T-helper 1 cell treated with Interleukin-12 subunit alpha and Interleukin-12 subunit beta and Interleukin-4 antibody, amounts not matched to agents 30 μg/mL and 1 μg/mL, for 36 hours (primary cell): Measurements from ENCODE around the gene HRH4.

Experiments used
- H3K27ac Mint-ChIP-seq: one replicate; pipeline ENCODE4 v1.8.0; 2021; ENCODE audit warnings: mild to moderate bottlenecking, mixed read lengths
- H3K27me3 Mint-ChIP-seq: one replicate; pipeline ENCODE4 v1.8.0; 2021; ENCODE audit warnings: low read depth, mixed read lengths
- H3K36me3 Mint-ChIP-seq: one replicate; pipeline ENCODE4 v1.8.0; 2021; ENCODE audit warnings: low read depth, mixed read lengths
- H3K4me1 Mint-ChIP-seq: one replicate; pipeline ENCODE4 v1.8.0; 2021; ENCODE audit warnings: low read depth, mixed read lengths
- H3K4me3 Mint-ChIP-seq: one replicate; pipeline ENCODE4 v1.8.0; 2021; ENCODE audit warnings: mild to moderate bottlenecking, moderate library complexity, mixed read lengths
- H3K9me3 Mint-ChIP-seq: one replicate; pipeline ENCODE4 v1.8.0; 2021; ENCODE audit warnings: mixed read lengths

The HRH4 gene

DNA sequence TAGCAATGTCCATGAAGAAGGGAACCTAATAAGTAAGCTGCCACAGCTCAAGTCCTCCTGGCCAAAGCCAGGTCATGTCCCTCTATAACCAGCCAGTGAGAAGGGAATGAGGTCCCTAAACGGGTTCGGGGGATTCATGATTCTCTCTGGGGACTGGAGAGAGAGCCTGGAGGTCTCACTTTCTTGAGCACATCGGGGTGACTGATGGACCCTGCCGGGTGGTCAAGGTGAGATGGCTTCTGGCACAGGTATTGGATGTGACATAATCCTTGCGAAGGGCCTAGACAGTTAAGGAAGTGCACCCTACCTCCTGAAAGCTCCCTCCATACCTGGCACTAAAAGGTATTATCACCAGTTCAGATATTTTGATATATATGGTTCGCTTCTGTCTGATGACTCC is 45.7 kb downstream of the HRH4 start:
- H3K27me3 Mint-ChIP-seq: no peaks in the 10 kb centered on the region

GRCh38 chr18:24509435-24509834 is 49.0 kb downstream of the HRH4 start:
- H3K27ac Mint-ChIP-seq: no peak overlapping the region
- H3K36me3 Mint-ChIP-seq: no peaks in the 10 kb centered on the region
- no peaks in the 10 kb centered on the region for H3K4me1 Mint-ChIP-seq
- H3K4me3 Mint-ChIP-seq: no peak overlapping the region
- H3K9me3 Mint-ChIP-seq: no peaks in the 10 kb centered on the region
- no peaks in the 10 kb centered on the region for H3K27me3 Mint-ChIP-seq

More for the DNA sequence above, 45.7 kb downstream of the HRH4 start:
- no peak overlapping the region for H3K4me3 Mint-ChIP-seq
- H3K9me3 Mint-ChIP-seq: no peaks in the 10 kb centered on the region
- no peak overlapping the region for H3K27ac Mint-ChIP-seq
- H3K4me1 Mint-ChIP-seq: no peaks in the 10 kb centered on the region
- no peaks in the 10 kb centered on the region for H3K36me3 Mint-ChIP-seq

- Mint-ChIP-seq H3K36me3 (no peaks in the 10 kb centered on the region), H3K27me3 (no peaks in the 10 kb centered on the region), H3K27ac (no peak overlapping the region), H3K9me3 (no peaks in the 10 kb centered on the region), H3K4me1 (no peaks in the 10 kb centered on the region), H3K4me3 (no peak overlapping the region)
Measured at GRCh38 chr18:24514439-24514838, 54.0 kb downstream of the HRH4 start.

- no peaks in the 10 kb centered on the region for H3K27me3 Mint-ChIP-seq
- no peak overlapping the region for H3K27ac Mint-ChIP-seq
- H3K9me3 Mint-ChIP-seq: no peaks in the 10 kb centered on the region
- H3K36me3 Mint-ChIP-seq: no peaks in the 10 kb centered on the region
- no peak overlapping the region for H3K4me3 Mint-ChIP-seq
- no peaks in the 10 kb centered on the region for H3K4me1 Mint-ChIP-seq
Measured at GRCh38 chr18:24515721-24516120, 55.3 kb downstream of the HRH4 start.

GRCh38 chr18:24516261-24516660 is 55.8 kb downstream of the HRH4 start:
- H3K36me3 Mint-ChIP-seq: no peaks in the 10 kb centered on the region
- no peak overlapping the region for H3K4me3 Mint-ChIP-seq
- no peaks in the 10 kb centered on the region for H3K4me1 Mint-ChIP-seq
- no peaks in the 10 kb centered on the region for H3K27me3 Mint-ChIP-seq
- no peaks in the 10 kb centered on the region for H3K9me3 Mint-ChIP-seq
- no peak overlapping the region for H3K27ac Mint-ChIP-seq

GRCh38 chr18:24517554-24517953 is 57.1 kb downstream of the HRH4 start:
- Mint-ChIP-seq H3K27me3 (no peaks in the 10 kb centered on the region), H3K9me3 (no peaks in the 10 kb centered on the region), H3K4me1 (no peaks in the 10 kb centered on the region), H3K36me3 (no peaks in the 10 kb centered on the region), H3K27ac (no peak overlapping the region), H3K4me3 (no peak overlapping the region)

DNA sequence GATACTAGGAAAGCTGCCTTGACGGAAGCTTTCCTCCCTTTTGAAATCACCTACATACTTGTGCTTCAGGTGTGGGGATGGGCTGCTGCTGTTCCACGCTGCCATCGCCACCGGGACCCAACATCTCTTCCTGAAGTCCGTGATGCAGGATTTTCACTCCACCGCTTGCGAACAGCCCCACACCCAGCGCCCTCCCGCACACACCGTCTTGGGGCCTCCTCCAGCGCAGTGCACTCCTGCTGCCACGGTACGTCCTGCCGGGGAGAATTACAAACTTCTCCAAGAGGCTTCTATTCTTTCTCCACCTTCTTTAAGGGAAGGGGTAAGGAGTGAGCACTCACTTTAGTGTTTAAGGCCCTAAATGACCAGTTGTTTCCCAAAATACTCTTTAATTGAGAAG is 58.2 kb downstream of the HRH4 start:
- H3K36me3 Mint-ChIP-seq: no peaks in the 10 kb centered on the region
- H3K27me3 Mint-ChIP-seq: no peaks in the 10 kb centered on the region
- no peaks in the 10 kb centered on the region for H3K4me1 Mint-ChIP-seq
- H3K4me3 Mint-ChIP-seq: no peak overlapping the region
- H3K27ac Mint-ChIP-seq: no peak overlapping the region
- no peaks in the 10 kb centered on the region for H3K9me3 Mint-ChIP-seq
